GM18951 (cell line): ENCODE results near the gene NFIA.

Experiments
- POLR2A ChIP-seq: IDR thresholded peaks from 4 replicates; pipeline ENCODE4 v1.6.1; 2011; ENCODE audit warnings: mild to moderate bottlenecking; ENCODE audit not compliant: insufficient read length, insufficient read depth; ENCODE audit errors: extremely low read depth
- in situ Hi-C: fragments of 300-500 bp; cut with MboI; formaldehyde crosslinking; loops from one replicate; pipeline ENCODE4 v1.12.0; 2022; ENCODE audit warnings: low sequenced_read_pairs, mixed read lengths, inconsistent platforms; ENCODE audit not compliant: unreplicated experiment

NFIA gene

GRCh38 chr1:61082311-61083012 lies at the start of gene NFIA:
Gene NFIA (plus strand): TSS chr1:61082561.
- TF ChIP-seq POLR2A = no peak
- in situ Hi-C loops = no loop called here

- in situ Hi-C loops = no loop called here
- TF ChIP-seq POLR2A = no peak
Measured at GRCh38 chr1:61035880-61036279, 46.5 kb upstream of the NFIA start.

GRCh38 chr1:61042466-61043009 lies 39.8 kb upstream of the NFIA start:
- TF ChIP-seq POLR2A = no peak
- in situ Hi-C loops = no loop called here

- in situ Hi-C loops = no loop called here
- TF ChIP-seq POLR2A = no peak
Measured at GRCh38 chr1:61043010-61043820, 39.1 kb upstream of the NFIA start.

GRCh38 chr1:61046434-61046833 lies 35.9 kb upstream of the NFIA start:
- in situ Hi-C loops = no loop called here
- no peak for TF ChIP-seq POLR2A

- in situ Hi-C loops = no loop called here
- TF ChIP-seq POLR2A = no peak
Measured at GRCh38 chr1:61047061-61047460, 35.3 kb upstream of the NFIA start.

GRCh38 chr1:61049850-61050540 lies 32.4 kb upstream of the NFIA start:
- no peak for TF ChIP-seq POLR2A
- in situ Hi-C loops = no loop called here

GRCh38 chr1:61050541-61051442 lies 31.6 kb upstream of the NFIA start:
- no peak for TF ChIP-seq POLR2A
- in situ Hi-C loops = no loop called here

- in situ Hi-C loops = no loop called here
- TF ChIP-seq POLR2A = no peak
Measured at GRCh38 chr1:61051443-61051718, 31.0 kb upstream of the NFIA start.

GRCh38 chr1:61051719-61052394 lies 30.5 kb upstream of the NFIA start:
- TF ChIP-seq POLR2A = no peak
- in situ Hi-C loops = no loop called here

GRCh38 chr1:61052395-61053225 lies 29.8 kb upstream of the NFIA start:
- TF ChIP-seq POLR2A = no peak
- in situ Hi-C loops = no loop called here
